ENCODE results near the gene ZNF44.
"Not testable (repeated sequence)": the region's sequence is repeated elsewhere in the genome, so short reads cannot be mapped to it uniquely, and the experiment has no call there.

Gene ZNF44

GRCh38 chr19:12294249-12295158 is at the start of gene ZNF44:
ZNF44 (minus strand) TSS chr19:12294883; CDS start chr19:12294694, 189 bp downstream.
- DNase-seq = peak; percentile 96 to 97

DNA sequence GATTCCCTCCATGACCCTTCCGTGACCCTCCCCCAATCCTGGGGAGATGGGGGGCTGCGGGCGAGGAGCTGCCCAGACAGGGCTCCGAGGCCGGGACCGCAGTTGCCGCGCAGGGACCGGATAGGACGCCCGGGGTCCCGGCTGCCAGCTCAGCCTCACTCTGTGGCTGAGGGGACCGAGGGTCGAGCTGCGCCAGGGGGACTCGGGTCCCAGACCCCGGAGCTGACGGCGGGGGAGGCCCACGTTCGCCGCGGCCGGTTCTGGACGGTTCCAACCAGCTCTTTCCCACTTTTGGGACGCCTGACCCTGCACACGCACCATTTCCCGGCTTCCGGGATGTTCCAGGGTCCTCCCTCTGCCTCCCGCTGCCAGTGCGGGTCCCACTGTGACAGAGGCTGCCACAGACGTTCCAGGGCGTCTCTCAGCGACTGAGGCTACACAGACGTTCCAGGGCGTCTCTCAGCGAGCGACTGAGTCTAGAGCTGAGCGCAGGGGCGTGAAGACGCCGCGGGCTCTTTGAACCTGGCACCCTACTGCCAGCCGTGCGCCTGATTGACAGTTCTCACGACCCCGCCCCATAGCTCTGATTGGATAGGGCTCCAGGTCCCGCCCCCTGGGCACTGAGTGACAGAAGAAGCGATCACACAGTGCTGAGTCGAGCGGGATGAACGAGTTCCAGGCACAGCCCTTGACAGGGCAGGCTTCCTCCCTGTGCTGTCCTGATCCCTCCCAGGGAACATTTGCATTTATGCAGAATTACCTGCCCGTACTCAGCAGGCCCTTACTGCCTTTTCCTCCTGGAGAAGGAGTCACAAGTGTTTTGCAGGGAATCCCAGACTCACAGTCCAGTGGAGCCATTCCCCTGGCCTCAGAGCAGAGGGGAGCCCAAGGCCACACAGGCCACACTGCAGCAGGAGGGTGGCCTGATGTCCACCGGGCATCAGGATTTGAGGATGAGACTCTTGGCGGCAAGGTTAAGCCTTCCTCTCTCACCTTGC is 38.8 kb upstream of the ZNF44 start, which contains the start of gene ZNF563:
Gene ZNF563 (minus strand): TSS at position 472 of the 998 bp plus-strand sequence. CDS start 151 bp downstream, at position 321.
- peak; percentile 84 to 94 for DNase-seq

- no peak for DNase-seq
These were observed 36.7 kb upstream of the ZNF44 start for GRCh38 chr19:12331211-12331941.

DNA sequence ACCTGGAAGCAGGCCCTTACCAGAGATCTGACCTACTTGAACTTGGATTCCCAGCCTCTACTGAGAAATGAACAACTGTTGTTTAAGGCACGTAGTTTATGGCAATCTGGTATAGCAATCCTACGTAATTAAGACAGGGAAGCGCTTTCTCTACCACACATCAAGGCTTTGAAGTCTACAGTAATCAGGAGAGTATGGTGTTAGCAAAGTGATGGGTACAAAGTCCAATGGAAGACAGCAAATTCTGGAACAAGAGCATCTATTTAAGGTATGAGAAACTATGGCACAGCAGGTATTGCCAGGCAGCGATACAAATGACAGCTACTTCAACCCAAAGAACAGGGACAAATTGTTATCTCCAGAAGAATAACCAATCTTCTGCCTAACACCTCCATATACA is 35.7 kb upstream of the ZNF44 start:
- DNase-seq = no peak

GRCh38 chr19:12325690-12326089 is 31.0 kb upstream of the ZNF44 start:
- DNase-seq = no peak

DNA sequence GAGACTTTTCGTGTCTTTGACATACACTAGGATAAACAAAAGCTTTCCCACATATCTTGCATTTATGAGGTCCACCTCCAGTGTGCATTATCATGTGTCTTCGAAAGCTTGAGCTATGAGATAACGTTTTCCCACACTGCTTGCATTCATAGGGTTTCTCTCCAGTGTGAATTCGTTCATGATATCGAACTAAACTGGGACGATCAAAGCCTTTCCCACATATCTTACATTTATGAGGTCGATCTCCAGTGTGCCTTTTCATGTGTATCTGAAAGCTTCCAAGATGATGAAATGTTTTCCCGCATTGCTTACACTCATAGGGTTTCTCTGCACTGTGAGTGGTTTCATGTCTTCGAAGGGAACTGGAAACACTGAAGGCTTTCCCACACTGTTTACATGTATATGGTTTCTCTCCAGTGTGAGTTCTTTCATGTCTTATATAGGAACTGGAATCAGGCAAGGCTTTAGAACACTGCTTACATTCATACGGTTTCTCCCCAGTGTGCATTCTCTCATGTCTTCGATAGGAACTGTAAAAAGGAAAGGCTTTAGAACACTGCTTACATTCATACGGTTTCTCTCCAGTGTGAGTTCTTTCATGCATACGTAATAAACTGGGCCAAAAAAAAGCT is 24.2 kb upstream of the ZNF44 start:
- no peak for DNase-seq

DNA sequence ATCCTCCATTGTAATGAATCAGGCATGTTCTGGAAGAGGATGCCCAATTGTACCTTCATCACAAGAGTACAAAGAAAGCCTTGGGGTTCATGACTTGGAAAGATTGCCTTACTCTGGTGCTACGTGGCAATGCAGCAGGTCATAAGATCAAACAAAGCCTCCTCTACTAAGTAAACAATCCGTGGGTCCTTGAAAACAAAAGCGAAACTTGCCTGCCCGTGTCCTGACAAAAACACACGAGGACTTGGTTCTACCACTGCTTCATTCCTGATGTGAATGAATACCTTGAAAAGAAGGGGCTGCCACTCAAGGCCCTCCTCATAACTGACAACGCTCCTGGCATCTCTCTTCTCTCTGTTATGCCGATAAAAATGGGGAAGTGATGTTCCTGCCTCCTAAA is 19.9 kb upstream of the ZNF44 start:
- DNase-seq = no peak

DNA sequence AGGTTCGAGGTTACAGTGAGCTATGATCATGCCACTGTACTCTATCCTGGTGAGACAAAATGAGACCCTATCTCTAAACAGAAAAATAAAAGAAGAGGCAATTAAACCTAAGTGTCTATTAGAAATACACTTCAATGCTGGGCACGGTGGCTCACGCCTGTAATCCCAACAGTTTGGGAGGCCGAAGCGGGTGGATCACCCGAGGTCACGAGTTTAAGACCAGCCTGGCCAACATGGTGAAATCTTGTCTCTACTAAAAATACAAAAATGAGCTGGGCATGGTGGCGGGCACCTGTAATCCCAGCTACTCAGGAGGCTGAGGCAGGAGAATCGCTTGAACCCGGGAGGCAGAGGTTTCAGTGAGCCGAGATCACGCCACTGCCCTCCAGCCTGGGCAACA is 14.2 kb upstream of the ZNF44 start:
- DNase-seq = not testable (repeated sequence)

DNA sequence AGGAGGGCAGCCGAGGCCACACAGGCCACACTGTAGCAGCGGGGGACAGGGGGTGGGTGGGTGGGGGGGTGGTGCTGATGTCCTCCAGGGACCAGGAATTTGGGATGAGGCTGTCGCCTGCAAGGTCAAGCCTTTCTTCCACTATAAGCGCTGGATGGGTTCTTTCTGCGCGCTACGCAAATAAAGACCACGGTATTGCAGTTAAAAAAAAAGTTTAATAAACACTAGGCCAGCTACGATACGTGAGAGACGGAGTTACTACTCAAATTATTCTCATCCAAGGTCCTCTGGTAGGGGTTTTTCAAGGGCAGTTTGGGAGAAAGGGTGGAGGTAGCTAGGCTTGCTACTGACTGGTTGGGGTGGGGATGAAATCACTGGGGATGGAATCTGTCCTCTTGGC is 508 bp upstream of the ZNF44 start:
- DNase-seq = no peak

DNA sequence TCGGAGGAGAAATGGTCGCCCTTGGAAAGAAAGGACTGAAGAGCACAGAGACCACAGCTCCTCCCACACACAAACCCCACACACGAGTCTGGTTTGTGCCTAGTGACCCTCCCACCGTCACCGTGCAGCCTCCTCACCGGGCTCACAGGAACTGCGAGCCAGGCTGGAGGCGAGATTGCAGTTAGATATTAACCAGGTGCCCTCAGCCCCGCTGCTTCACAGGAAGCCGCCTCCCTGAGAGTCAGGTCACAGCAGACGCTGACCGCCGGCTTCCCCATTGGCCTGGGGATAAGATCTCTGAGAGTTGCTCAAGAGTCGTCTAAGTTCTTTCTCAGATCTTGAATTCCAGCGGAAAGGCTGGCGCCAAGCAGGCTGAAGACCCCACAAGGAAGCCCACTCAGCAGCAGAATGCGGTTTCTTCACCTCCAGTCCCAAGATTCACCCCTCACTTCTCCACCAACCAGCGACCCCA is 870 bp downstream of the ZNF44 start:
- DNase-seq = peak; percentile 45 to 65

DNA sequence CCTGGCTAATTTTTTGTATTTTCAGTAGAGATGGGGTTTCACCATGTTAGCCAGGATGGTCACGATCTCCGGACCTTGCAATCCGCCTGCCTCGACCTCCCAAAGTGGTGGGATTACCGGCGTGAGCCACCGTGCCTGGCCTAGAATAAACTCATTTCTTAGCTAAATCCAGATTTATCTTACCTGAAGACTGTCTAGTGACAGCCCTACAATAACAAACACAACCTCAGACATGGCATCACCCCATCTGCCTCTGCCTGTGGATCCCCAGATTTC is 5.0 kb downstream of the ZNF44 start:
- no peak for DNase-seq

GRCh38 chr19:12287958-12288500 is 6.7 kb downstream of the ZNF44 start:
- DNase-seq = no peak

GRCh38 chr19:12284631-12285030 is 10.1 kb downstream of the ZNF44 start:
- DNase-seq = no peak

GRCh38 chr19:12284226-12284625 is 10.5 kb downstream of the ZNF44 start:
- DNase-seq = no peak

GRCh38 chr19:12278713-12279112 is 16.0 kb downstream of the ZNF44 start:
- DNase-seq = no peak

DNA sequence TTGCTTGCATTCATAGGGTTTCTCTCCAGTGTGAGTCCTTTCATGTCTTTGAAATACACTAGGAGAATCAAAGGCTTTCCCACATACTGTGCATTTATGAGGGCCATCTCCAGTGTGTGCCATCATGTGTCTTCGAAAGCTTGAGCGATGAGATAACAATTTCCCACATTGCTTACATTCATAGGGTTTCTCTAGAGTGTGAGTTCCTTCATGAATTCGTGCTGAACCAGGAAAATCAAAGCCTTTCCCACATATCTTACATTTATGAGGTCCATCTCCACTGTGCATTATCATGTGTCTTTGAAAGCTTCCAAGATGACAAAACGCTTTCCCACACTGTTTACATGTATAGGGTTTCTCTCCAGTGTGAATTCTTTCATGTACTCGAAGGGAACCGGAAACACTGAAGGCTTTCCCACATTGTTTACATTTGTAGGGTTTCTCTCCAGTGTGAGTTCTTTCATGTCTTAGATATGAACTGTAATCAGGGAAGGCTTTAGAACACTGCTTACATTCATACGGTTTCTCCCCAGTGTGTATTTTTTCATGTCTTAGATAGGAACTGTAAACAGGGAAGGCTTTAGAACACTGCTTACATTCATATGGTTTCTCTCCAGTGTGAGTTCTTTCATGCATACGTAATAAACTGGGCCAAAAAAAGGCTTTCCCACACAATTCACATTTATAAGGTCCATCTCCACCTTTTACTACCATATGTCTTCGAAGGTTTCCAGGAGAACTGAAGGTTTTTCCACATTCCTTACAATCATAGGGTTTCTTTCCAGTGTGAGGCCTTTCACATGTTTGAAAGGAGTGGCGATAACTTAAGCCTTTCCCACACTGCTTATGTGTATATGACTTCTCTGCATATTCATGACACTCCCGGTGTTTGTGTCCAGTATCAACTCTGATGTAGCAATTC is 21.4 kb downstream of the ZNF44 start:
- no peak for DNase-seq

GRCh38 chr19:12272386-12272785 is 22.3 kb downstream of the ZNF44 start:
- DNase-seq = no peak

GRCh38 chr19:12270854-12271253 is 23.8 kb downstream of the ZNF44 start:
- no peak for DNase-seq

DNA sequence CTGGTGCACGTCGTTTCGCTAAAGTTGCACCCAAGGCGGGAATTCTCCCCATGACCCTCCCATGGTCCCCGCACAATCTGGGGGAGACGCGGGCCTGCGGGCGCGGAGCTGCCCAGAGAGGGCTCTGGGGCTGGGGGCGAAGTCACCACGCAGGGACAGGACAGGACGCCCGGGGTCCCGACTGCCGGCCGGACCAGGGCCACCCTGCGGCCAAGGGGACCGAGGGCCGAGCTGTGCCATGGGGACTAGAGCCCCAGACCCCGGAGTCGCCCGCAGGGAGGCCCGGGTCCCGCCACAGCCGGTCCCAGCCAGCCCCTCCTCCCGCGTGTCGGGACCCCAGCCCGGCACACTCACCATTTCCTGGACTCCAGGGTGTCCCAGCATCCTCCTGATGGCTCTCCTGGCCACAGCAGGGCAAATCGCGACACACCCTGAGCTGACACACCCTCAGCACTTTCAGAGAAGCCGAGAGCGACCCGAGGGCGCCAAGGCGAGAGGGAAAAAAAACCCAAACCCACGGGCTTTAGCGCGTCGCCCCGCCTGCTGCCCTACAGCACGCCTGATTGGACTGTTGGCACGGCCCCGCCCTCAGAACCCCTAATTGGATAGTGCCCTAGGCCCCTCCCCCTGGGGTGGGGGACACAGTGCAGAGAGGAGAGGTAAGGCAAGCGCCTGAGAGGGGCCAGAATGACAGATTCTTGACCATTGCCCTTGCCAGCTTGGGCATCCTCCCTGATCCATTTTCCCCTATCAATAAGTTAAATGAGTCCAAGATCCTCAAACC is 28.6 kb downstream of the ZNF44 start:
- DNase-seq = no peak

- no peak for DNase-seq
These were observed 33.1 kb downstream of the ZNF44 start for GRCh38 chr19:12261554-12261953.
